HepG2 (cell line): ENCODE measurements around the gene ZFAND6. TPM values are rescaled to one million over a fixed set of nuclear protein-coding genes. Genes with fewer than 3 reads are reported as not detected.

Experiments
- BCL3 ChIP-seq: sonication (generic); formaldehyde crosslinking; IDR thresholded peaks from 2 replicates; pipeline ENCODE4 v1.5.1; 2020; ENCODE audit warnings: mild to moderate bottlenecking, missing genetic modification reagents, moderate library complexity
- BRCA1 ChIP-seq: sonication (generic); formaldehyde crosslinking; IDR thresholded peaks from 2 replicates; pipeline ENCODE4 v1.4.0; 2020; ENCODE audit warnings: missing genetic modification reagents
- EEA1 ChIP-seq: sonication (generic); formaldehyde crosslinking; IDR thresholded peaks from 2 replicates; pipeline ENCODE4 v1.5.1; 2020; ENCODE audit warnings: mild to moderate bottlenecking, missing genetic modification reagents, borderline replicate concordance
- FIP1L1 ChIP-seq: fragments of 200-400 bp; formaldehyde crosslinking; IDR thresholded peaks from 2 replicates; pipeline ENCODE4 v1.6.1; 2018; ENCODE audit warnings: low read depth, mild to moderate bottlenecking, low read length, moderate library complexity, borderline replicate concordance; ENCODE audit not compliant: insufficient read depth
- KDM3A ChIP-seq: IDR thresholded peaks from 2 replicates; pipeline ENCODE4 v1.6.1; 2018; ENCODE audit warnings: low read depth, missing compliant biosample characterization
- KLF15 ChIP-seq: sonication (generic); formaldehyde crosslinking; IDR thresholded peaks from 2 replicates; pipeline ENCODE4 v1.8.1; 2023; ENCODE audit warnings: borderline replicate concordance, mild to moderate bottlenecking, inconsistent platforms, missing genetic modification reagents, mixed read lengths
- NR0B2 ChIP-seq: sonication (generic); formaldehyde crosslinking; IDR thresholded peaks from 2 replicates; pipeline ENCODE4 v1.4.0; 2020; ENCODE audit warnings: mild to moderate bottlenecking, missing genetic modification reagents
- POGK ChIP-seq: sonication (generic); formaldehyde crosslinking; conservative IDR thresholded peaks from 2 replicates; pipeline ENCODE4 v1.8.0; 2022; ENCODE audit warnings: mild to moderate bottlenecking, moderate library complexity, missing genetic modification reagents
- PPARG ChIP-seq: conservative IDR thresholded peaks from 2 replicates; pipeline ENCODE4 v1.6.1; 2016; ENCODE audit warnings: missing biosample characterization, missing genetic modification reagents
- TCF7 ChIP-seq: sonication (generic); IDR thresholded peaks from 2 replicates; pipeline ENCODE4 v1.6.1; 2016; ENCODE audit warnings: antibody characterized with exemption, low read depth
- ZBTB7A ChIP-seq: sonication (generic); formaldehyde crosslinking; IDR thresholded peaks from 2 replicates; pipeline ENCODE4 v1.8.0; 2022; ENCODE audit warnings: mild to moderate bottlenecking, missing genetic modification reagents
- ZNF124 ChIP-seq: sonication (generic); formaldehyde crosslinking; IDR thresholded peaks from 2 replicates; pipeline ENCODE4 v1.4.0; 2020; ENCODE audit warnings: missing genetic modification reagents
- ZNF136 ChIP-seq: sonication (generic); formaldehyde crosslinking; IDR thresholded peaks from 2 replicates; pipeline ENCODE4 v1.8.1; 2022; ENCODE audit warnings: low read depth, mild to moderate bottlenecking, moderate library complexity, missing genetic modification reagents
- ZNF180 ChIP-seq: sonication (generic); formaldehyde crosslinking; IDR thresholded peaks from 2 replicates; pipeline ENCODE4 v1.4.0; 2020; ENCODE audit warnings: low read depth, missing genetic modification reagents, borderline replicate concordance
- ZNF235 ChIP-seq: sonication (generic); formaldehyde crosslinking; IDR thresholded peaks from 2 replicates; pipeline ENCODE4 v1.8.1; 2023; ENCODE audit warnings: mild to moderate bottlenecking, missing genetic modification reagents, borderline replicate concordance
- ZNF280D ChIP-seq: sonication (generic); formaldehyde crosslinking; IDR thresholded peaks from 2 replicates; pipeline ENCODE4 v1.5.1; 2020; ENCODE audit warnings: mild to moderate bottlenecking, missing genetic modification reagents
- ZNF331 ChIP-seq: sonication (generic); formaldehyde crosslinking; IDR thresholded peaks from 2 replicates; pipeline ENCODE4 v1.4.0; 2020; ENCODE audit warnings: missing genetic modification reagents
- ZNF709 ChIP-seq: sonication (generic); formaldehyde crosslinking; IDR thresholded peaks from 2 replicates; pipeline ENCODE4 v1.5.0; 2020; ENCODE audit warnings: mild to moderate bottlenecking, missing genetic modification reagents
- ZNF768 ChIP-seq: sonication (generic); formaldehyde crosslinking; IDR thresholded peaks from 2 replicates; pipeline ENCODE4 v1.4.0; 2020; ENCODE audit warnings: missing genetic modification reagents
- ZNF800 ChIP-seq: sonication (generic); formaldehyde crosslinking; IDR thresholded peaks from 2 replicates; pipeline ENCODE4 v1.4.0; 2020; ENCODE audit warnings: missing genetic modification reagents
- ZSCAN9 ChIP-seq: IDR thresholded peaks from 2 replicates; pipeline ENCODE4 v1.6.1; 2016; ENCODE audit warnings: borderline replicate concordance
- polyA plus RNA-seq, 8 experiments: library from polyadenylated mRNA; depleted of rRNA in 3 of 8; stranded (reverse) in 7 of 8; unstranded in 1 of 8; fragments of >200 nt; fragmentation: Illumina TruSeq in 4 of 8; extraction: Trizol in 4 of 8; gene quantifications; 2 replicates each; pipeline versions ENCODE4 v1.2.1 to v1.2.3, GENCODE V29; 2011 to 2016; ENCODE audit warnings: low read depth in 4 of 8, missing spikeins in 1 of 8, mixed read lengths in 1 of 8; ENCODE audit not compliant: insufficient read depth in 1 of 8
- total RNA-seq, 5 experiments: library from RNA; depleted of rRNA; stranded (reverse); fragments of >200 nt; fragmentation: Illumina TruSeq; extraction: Trizol; gene quantifications; 2 replicates each; pipeline ENCODE4 v1.2.3, GENCODE V29; 2016; ENCODE audit warnings: low read depth in 1 of 5

The ZFAND6 gene
- total and polyA plus RNA-seq, 2 of the 13 experiments (the other 11 are each of a cell fraction or from before 2014, with no cell fraction given) = 84.2 to 115 TPM

GRCh38 chr15:80160570-80161156 is 101.2 kb downstream of the ZFAND6 start (continued):
- TF ChIP-seq ZNF768 (peak; percentile 30; the same call in 1 of the 2 replicates), ZBTB7A (CRISPR knock-in tag) (no peak), BRCA1 (no peak), BCL3 (CRISPR knock-in tag) (no peak), ZNF331 (CRISPR knock-in tag) (peak; percentile 87), ZNF280D (CRISPR knock-in tag) (peak; percentile 80; the same call in 1 of the 2 replicates), PPARG (CRISPR knock-in tag) (peak; percentile 82), ZNF180 (CRISPR knock-in tag) (no peak), POGK (CRISPR knock-in tag) (no peak), ZNF800 (CRISPR knock-in tag) (no peak), NR0B2 (CRISPR knock-in tag) (no peak; the same call in 1 of the 2 replicates), ZNF235 (CRISPR knock-in tag) (no peak), ZNF136 (CRISPR knock-in tag) (no peak), KDM3A (CRISPR knock-in tag) (peak; percentile 68; the same call in 1 of the 2 replicates), TCF7 (no peak), EEA1 (CRISPR knock-in tag) (no peak), ZNF709 (CRISPR knock-in tag) (no peak), ZSCAN9 (CRISPR knock-in tag) (peak; percentile 83), FIP1L1 (no peak), KLF15 (CRISPR knock-in tag) (no peak), ZNF124 (CRISPR knock-in tag) (0 out of 2 replicates have a peak, but pooled peaks have one; percentile 49)
